Gastrocnemius medialis (tissue), 4 donors: ENCODE measurements around the gene CDK17.

Experiments
- CTCF ChIP-seq, 5 experiments: fragments of 450-650 bp in 3 of 5; fragments of 200-600 bp in 2 of 5; sonication (generic) in 2 of 5; IDR thresholded peaks in 4 of 5; conservative IDR thresholded peaks in 1 of 5; 1 replicate in 4 of 5; 2 replicates in 1 of 5; pipeline ENCODE4 v1.5.1; 2016 to 2019; ENCODE audit warnings: antibody characterized with exemption in 5 of 5, mild to moderate bottlenecking in 3 of 5, moderate library complexity in 3 of 5
- POLR2A ChIP-seq, 2 donors: fragments of 450-650 bp; IDR thresholded peaks; one replicate each; pipeline ENCODE4 v1.6.1; 2017; ENCODE audit warnings: antibody characterized with exemption in 2 of 2, mild to moderate bottlenecking in 2 of 2, moderate library complexity in 2 of 2

- TF ChIP-seq CTCF (IDR thresholded peaks at IDR 0.05 in 4 of 5, conservative IDR thresholded peaks at IDR 0.05 in 1 of 5), result no peak
- TF ChIP-seq POLR2A (IDR thresholded peaks at IDR 0.05), result no peak
Observed at GRCh38 chr12:96371138-96371789, 29.0 kb downstream of the CDK17 start.
